Neural progenitor cell (in vitro differentiated cells): Measurements from ENCODE around the gene SHE. TPM values are rescaled to one million over a fixed set of nuclear protein-coding genes. Genes with fewer than 3 reads are reported as not detected.
"Not testable (repeated sequence)": the region's sequence is repeated elsewhere in the genome, so short reads cannot be mapped to it uniquely, and the experiment has no call there.

Source experiments
- DNase-seq: peaks from one replicate; pipeline ENCODE4 v3.0.0-alpha.2; 2016; ENCODE audit warnings: low spot score
- H2AFZ ChIP-seq: fragments of 200-600 bp; sonication (generic); replicated peaks from 2 replicates; pipeline ENCODE4 v1.6.1; 2016; ENCODE audit warnings: antibody characterized with exemption
- H3F3A ChIP-seq: fragments of 200-600 bp; sonication (generic); 2 replicates; pipeline ENCODE4 v1.6.1; 2016; ENCODE audit warnings: antibody characterized with exemption, low read depth
- H3K27ac ChIP-seq: fragments of 200-600 bp; sonication (generic); 2 replicates; pipeline ENCODE4 v1.5.1; 2016; ENCODE audit warnings: mild to moderate bottlenecking
- H3K27me3 ChIP-seq: fragments of 200-600 bp; sonication (generic); 2 replicates; pipeline ENCODE4 v1.6.1; 2016; ENCODE audit warnings: mild to moderate bottlenecking, moderate library complexity
- H3K36me3 ChIP-seq: fragments of 200-600 bp; sonication (generic); 2 replicates; pipeline ENCODE4 v1.5.1; 2016
- H3K4me1 ChIP-seq: fragments of 200-600 bp; sonication (generic); 2 replicates; pipeline ENCODE4 v1.6.1; 2016; ENCODE audit warnings: mixed run types
- H3K4me2 ChIP-seq: fragments of 200-600 bp; sonication (generic); 2 replicates; pipeline ENCODE4 v1.6.1; 2016
- H3K4me3 ChIP-seq: fragments of 200-600 bp; sonication (generic); 2 replicates; pipeline ENCODE4 v1.5.1; 2016
- H3K79me2 ChIP-seq: fragments of 200-600 bp; sonication (generic); 2 replicates; pipeline ENCODE4 v1.6.1; 2016; ENCODE audit warnings: low read depth
- H3K9ac ChIP-seq: fragments of 200-600 bp; sonication (generic); 2 replicates; pipeline ENCODE4 v1.6.1; 2016
- H3K9me3 ChIP-seq: fragments of 200-600 bp; sonication (generic); 2 replicates; pipeline ENCODE4 v1.5.1; 2016; ENCODE audit warnings: low read depth
- H4K20me1 ChIP-seq: fragments of 200-600 bp; sonication (generic); 2 replicates; pipeline ENCODE4 v1.6.1; 2016; ENCODE audit warnings: low read depth
- H3K27ac Mint-ChIP-seq: 3 replicates; pipeline ENCODE4 v1.8.0; 2021; ENCODE audit warnings: mixed read lengths
- H3K27me3 Mint-ChIP-seq: 2 replicates; pipeline ENCODE4 v1.8.0; 2022; ENCODE audit warnings: low read depth, mild to moderate bottlenecking, inconsistent platforms, moderate library complexity, mixed read lengths; ENCODE audit not compliant: insufficient read depth
- H3K36me3 Mint-ChIP-seq: 3 replicates; pipeline ENCODE4 v1.8.0; 2021; ENCODE audit warnings: mixed read lengths
- H3K4me1 Mint-ChIP-seq: 3 replicates; pipeline ENCODE4 v1.8.0; 2021; ENCODE audit warnings: mixed read lengths
- H3K4me3 Mint-ChIP-seq: 3 replicates; pipeline ENCODE4 v1.8.0; 2021; ENCODE audit warnings: mild to moderate bottlenecking, moderate library complexity, mixed read lengths
- H3K9me3 Mint-ChIP-seq: 3 replicates; pipeline ENCODE4 v1.8.0; 2020; ENCODE audit warnings: mixed read lengths
- EZH2 ChIP-seq: fragments of 200-600 bp; sonication (generic); IDR thresholded peaks from 2 replicates; pipeline ENCODE4 v1.6.1; 2017; ENCODE audit warnings: antibody characterized with exemption, mild to moderate bottlenecking, moderate library complexity
- EZH2phosphoT487 ChIP-seq: fragments of 200-600 bp; sonication (generic); IDR thresholded peaks from 2 replicates; pipeline ENCODE4 v1.6.1; 2017; ENCODE audit warnings: antibody characterized with exemption
- total RNA-seq: library from RNA; depleted of rRNA; stranded (reverse); fragments of >200 nt; gene quantifications from 2 replicates; pipeline ENCODE4 v1.2.3, GENCODE V29; 2015; ENCODE audit warnings: low replicate concordance
- TF ChIP-seq, protein P1 (sequence below): fragments of 200-600 bp; sonication (generic); IDR thresholded peaks from 2 replicates; pipeline ENCODE4 v1.5.1; 2017; ENCODE audit warnings: antibody characterized with exemption, mild to moderate bottlenecking

Gene SHE
- total RNA-seq, 1 donor from 2014 or later: 0.04 TPM

- Mint-ChIP-seq H3K36me3 (no peaks in the 10 kb centered on the region), H3K27ac (no peak overlapping the region), H3K4me3 (no peak overlapping the region), H3K27me3 (peaks cover 8% of the 10 kb centered on the region), H3K9me3 (no peaks in the 10 kb centered on the region), H3K4me1 (peaks cover 11% of the 10 kb centered on the region)
- no peak for DNase-seq
- no peak overlapping the region for H3K9ac ChIP-seq
- H3F3A ChIP-seq: no peaks in the 10 kb centered on the region
- H3K4me1 ChIP-seq: peaks cover 8% of the 10 kb centered on the region
- H4K20me1 ChIP-seq: no peaks in the 10 kb centered on the region
- no peaks in the 10 kb centered on the region for H3K79me2 ChIP-seq
- no peak for TF ChIP-seq EZH2
- no peak for TF ChIP-seq EZH2phosphoT487
- TF ChIP-seq, protein P1, sequence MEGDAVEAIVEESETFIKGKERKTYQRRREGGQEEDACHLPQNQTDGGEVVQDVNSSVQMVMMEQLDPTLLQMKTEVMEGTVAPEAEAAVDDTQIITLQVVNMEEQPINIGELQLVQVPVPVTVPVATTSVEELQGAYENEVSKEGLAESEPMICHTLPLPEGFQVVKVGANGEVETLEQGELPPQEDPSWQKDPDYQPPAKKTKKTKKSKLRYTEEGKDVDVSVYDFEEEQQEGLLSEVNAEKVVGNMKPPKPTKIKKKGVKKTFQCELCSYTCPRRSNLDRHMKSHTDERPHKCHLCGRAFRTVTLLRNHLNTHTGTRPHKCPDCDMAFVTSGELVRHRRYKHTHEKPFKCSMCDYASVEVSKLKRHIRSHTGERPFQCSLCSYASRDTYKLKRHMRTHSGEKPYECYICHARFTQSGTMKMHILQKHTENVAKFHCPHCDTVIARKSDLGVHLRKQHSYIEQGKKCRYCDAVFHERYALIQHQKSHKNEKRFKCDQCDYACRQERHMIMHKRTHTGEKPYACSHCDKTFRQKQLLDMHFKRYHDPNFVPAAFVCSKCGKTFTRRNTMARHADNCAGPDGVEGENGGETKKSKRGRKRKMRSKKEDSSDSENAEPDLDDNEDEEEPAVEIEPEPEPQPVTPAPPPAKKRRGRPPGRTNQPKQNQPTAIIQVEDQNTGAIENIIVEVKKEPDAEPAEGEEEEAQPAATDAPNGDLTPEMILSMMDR: no peak
- H3K27me3 ChIP-seq: no peaks in the 10 kb centered on the region
- no peaks in the 10 kb centered on the region for H3K36me3 ChIP-seq
- H2AFZ ChIP-seq: no peak overlapping the region
- H3K4me2 ChIP-seq: no peak overlapping the region
- no peak overlapping the region for H3K27ac ChIP-seq
- H3K9me3 ChIP-seq: no peaks in the 10 kb centered on the region
- no peak overlapping the region for H3K4me3 ChIP-seq
Observed at GRCh38 chr1:154490317-154490716, 11.9 kb downstream of the SHE start.

DNA sequence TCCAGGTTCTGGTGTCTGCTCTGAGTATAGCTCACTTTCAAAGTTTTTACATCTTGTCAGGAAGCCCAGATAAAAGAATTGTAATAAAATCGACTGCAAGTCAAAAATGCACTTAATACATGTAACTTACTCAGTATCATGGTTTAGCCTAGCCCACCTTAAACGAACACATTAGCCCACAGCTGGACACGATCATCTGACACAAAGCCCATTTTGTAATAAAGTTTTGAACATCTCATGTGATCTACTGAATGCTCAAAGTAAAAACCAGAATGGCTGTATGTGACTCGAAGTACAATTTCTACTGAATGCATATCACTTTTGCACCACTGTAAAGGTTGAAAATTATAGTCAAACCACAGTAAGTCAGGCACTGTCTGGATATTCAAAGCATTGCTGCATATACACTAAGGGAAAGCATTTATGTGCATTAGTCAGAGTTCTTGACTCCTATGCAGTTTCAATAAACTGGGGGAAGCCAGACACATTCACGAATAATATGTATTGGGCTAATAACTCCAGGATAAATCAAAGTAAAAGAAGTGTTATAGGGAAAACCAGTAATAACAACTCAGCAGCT lies 12.4 kb downstream of the SHE start:
- Mint-ChIP-seq H3K27me3 (peaks cover 8% of the 10 kb centered on the region), H3K4me3 (no peak overlapping the region), H3K27ac (no peak overlapping the region), H3K36me3 (no peaks in the 10 kb centered on the region), H3K9me3 (no peaks in the 10 kb centered on the region), H3K4me1 (peaks cover 11% of the 10 kb centered on the region)
- Histone ChIP-seq H3K4me2 (no peak overlapping the region), H4K20me1 (no peaks in the 10 kb centered on the region), H3K79me2 (no peaks in the 10 kb centered on the region), H3K9ac (no peak overlapping the region), H3F3A (no peaks in the 10 kb centered on the region), H2AFZ (no peak overlapping the region), H3K36me3 (no peaks in the 10 kb centered on the region), H3K4me1 (peaks cover 8% of the 10 kb centered on the region), H3K27ac (no peak overlapping the region), H3K27me3 (no peaks in the 10 kb centered on the region), H3K9me3 (no peaks in the 10 kb centered on the region), H3K4me3 (no peak overlapping the region)
- no peak for DNase-seq
- TF ChIP-seq EZH2 (no peak), EZH2phosphoT487 (no peak)
- TF ChIP-seq, protein P1: no peak

DNA sequence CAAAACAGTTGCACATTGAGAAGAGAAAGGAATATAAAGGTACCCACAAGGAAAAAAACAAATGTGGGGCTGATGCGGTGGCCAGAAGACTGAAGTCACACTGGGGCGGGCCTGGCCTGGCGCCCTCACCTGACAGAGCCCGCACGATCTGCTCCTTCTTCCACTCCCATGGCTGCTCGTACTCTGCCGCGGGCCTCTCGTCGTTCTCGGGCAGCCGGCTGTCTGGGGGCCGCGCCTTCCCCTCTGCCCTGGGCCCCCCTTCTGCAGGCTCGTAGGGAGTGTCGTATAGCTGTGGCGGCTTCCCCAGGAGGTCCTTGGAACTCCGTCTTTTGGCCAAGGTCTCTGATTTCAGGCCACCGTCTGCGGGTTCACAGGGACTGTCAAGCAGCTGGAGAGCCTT lies 13.3 kb downstream of the SHE start:
- H3K79me2 ChIP-seq: no peaks in the 10 kb centered on the region
- Mint-ChIP-seq H3K4me3 (no peak overlapping the region), H3K36me3 (no peaks in the 10 kb centered on the region), H3K27ac (no peak overlapping the region), H3K4me1 (peaks cover 11% of the 10 kb centered on the region), H3K27me3 (peaks cover 9% of the 10 kb centered on the region), H3K9me3 (no peaks in the 10 kb centered on the region)
- no peak overlapping the region for H2AFZ ChIP-seq
- no peak overlapping the region for H3K9ac ChIP-seq
- no peak overlapping the region for H3K27ac ChIP-seq
- no peak overlapping the region for H3K4me2 ChIP-seq
- no peaks in the 10 kb centered on the region for H3K9me3 ChIP-seq
- H3K4me3 ChIP-seq: no peak overlapping the region
- H3K27me3 ChIP-seq: no peaks in the 10 kb centered on the region
- peaks cover 8% of the 10 kb centered on the region for H3K4me1 ChIP-seq
- H4K20me1 ChIP-seq: no peaks in the 10 kb centered on the region
- no peaks in the 10 kb centered on the region for H3F3A ChIP-seq
- TF ChIP-seq, protein P1: no peak
- TF ChIP-seq EZH2phosphoT487: no peak
- TF ChIP-seq EZH2: no peak
- no peaks in the 10 kb centered on the region for H3K36me3 ChIP-seq
- DNase-seq: no peak

- H3K4me2 ChIP-seq, H4K20me1 ChIP-seq, H3K4me3 Mint-ChIP-seq, H3K36me3 ChIP-seq, H2AFZ ChIP-seq, H3K36me3 Mint-ChIP-seq, H3K9me3 Mint-ChIP-seq, H3K4me1 ChIP-seq, H3K27me3 ChIP-seq, DNase-seq, H3F3A ChIP-seq, H3K4me1 Mint-ChIP-seq, H3K27me3 Mint-ChIP-seq, H3K79me2 ChIP-seq, H3K9ac ChIP-seq, H3K27ac Mint-ChIP-seq, H3K4me3 ChIP-seq, H3K27ac ChIP-seq, H3K9me3 ChIP-seq: not testable (repeated sequence)
Observed at GRCh38 chr1:154486756-154487155, 15.5 kb downstream of the SHE start.
